ENCODE results near the gene OR4N2.
"Not testable (repeated sequence)": the region's sequence is repeated elsewhere in the genome, so short reads cannot be mapped to it uniquely, and the experiment has no call there.

DNA sequence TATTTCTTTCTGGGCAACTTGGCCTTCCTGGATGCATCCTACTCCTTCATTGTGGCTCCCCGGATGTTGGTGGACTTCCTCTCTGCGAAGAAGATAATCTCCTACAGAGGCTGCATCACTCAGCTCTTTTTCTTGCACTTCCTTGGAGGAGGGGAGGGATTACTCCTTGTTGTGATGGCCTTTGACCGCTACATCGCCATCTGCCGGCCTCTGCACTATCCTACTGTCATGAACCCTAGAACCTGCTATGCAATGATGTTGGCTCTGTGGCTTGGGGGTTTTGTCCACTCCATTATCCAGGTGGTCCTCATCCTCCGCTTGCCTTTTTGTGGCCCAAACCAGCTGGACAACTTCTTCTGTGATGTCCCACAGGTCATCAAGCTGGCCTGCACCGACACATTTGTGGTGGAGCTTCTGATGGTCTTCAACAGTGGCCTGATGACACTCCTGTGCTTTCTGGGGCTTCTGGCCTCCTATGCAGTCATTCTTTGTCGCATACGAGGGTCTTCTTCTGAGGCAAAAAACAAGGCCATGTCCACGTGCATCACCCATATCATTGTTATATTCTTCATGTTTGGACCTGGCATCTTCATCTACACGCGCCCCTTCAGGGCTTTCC is 24.2 kb downstream of the OR4N2 start:
- TF ChIP-seq FOXK2 (IDR thresholded peaks at IDR 0.05); SP1 (IDR thresholded peaks at IDR 0.05); NFRKB (IDR thresholded peaks at IDR 0.05); BHLHE40 (IDR thresholded peaks at IDR 0.05; ENCODE audit: borderline replicate concordance); ARNT (IDR thresholded peaks at IDR 0.05); ELF4 (IDR thresholded peaks at IDR 0.05); L3MBTL2 (conservative IDR thresholded peaks at IDR 0.05); FOXM1 (IDR thresholded peaks at IDR 0.05; ENCODE audit: borderline replicate concordance); LEF1 (IDR thresholded peaks at IDR 0.05; ENCODE audit: borderline replicate concordance); SUZ12 (IDR thresholded peaks at IDR 0.05); FOXA1 (IDR thresholded peaks at IDR 0.05); ZNF384 (IDR thresholded peaks at IDR 0.05): not testable (repeated sequence)

Data from HEK293T (cell line).